ENCODE results near the gene SLC16A10. TPM values are rescaled to one million over a fixed set of nuclear protein-coding genes. Genes with fewer than 3 reads are reported as not detected.

The SLC16A10 gene
- total RNA-seq, 4 donors from 2014 or later = 1.1 to 70.5 (median 19.6) TPM

DNA sequence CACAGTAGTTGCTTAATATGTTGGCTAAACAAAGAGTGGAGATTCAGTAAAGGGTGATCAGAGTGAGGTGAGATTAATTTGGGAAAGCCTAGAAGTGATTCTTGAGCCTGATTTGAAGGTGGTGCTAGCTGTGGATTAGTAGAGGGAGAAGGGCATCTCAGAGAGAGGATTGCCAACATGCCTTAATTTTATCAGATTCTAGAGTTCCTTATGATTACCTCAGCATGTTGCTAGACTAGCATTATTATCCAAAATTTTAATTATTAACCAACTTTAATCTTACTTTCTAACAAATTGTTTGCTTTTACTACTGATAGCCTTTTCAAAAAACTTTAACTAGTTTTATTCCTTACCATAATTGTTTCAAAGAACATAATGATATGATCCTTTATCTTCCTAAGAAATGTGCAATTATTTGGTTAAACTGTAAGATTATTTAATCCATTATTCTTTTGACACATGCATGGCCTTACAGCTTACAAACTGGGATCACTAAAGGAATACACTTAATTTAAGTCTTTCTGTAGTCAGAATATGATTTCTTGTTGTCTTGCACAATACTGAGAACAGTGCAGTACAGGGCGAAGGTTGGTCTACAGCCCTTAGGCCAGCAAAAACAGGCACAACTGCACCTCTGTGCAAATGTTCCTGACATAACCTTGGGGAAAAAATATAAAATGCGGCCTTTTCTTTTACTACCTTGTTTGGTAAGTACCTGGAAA, 88.9 kb downstream of the SLC16A10 start:
- TF ChIP-seq, protein P1, sequence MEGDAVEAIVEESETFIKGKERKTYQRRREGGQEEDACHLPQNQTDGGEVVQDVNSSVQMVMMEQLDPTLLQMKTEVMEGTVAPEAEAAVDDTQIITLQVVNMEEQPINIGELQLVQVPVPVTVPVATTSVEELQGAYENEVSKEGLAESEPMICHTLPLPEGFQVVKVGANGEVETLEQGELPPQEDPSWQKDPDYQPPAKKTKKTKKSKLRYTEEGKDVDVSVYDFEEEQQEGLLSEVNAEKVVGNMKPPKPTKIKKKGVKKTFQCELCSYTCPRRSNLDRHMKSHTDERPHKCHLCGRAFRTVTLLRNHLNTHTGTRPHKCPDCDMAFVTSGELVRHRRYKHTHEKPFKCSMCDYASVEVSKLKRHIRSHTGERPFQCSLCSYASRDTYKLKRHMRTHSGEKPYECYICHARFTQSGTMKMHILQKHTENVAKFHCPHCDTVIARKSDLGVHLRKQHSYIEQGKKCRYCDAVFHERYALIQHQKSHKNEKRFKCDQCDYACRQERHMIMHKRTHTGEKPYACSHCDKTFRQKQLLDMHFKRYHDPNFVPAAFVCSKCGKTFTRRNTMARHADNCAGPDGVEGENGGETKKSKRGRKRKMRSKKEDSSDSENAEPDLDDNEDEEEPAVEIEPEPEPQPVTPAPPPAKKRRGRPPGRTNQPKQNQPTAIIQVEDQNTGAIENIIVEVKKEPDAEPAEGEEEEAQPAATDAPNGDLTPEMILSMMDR (IDR thresholded peaks at IDR 0.05) = no peak
- no peak for DNase-seq (ENCODE audit: low spot score)

DNA sequence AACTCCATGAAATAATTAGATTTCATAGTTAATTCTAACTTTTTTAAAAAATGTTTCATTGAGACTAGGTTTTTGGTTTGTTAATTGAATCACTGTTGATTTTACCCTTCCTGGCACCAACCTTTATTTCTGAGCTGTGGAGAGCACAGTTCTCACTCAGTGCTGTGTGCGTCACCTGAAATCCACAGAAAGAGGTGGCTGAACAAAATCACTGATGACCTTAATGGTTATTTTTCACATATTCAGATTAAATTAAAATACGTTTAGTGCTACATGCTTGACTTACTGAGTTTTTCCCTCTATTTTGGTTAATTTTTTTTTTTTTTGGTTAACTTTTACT, 89.4 kb downstream of the SLC16A10 start:
- ATAC-seq (ENCODE audit: low FRiP score) = no peak
- no peak for DNase-seq (ENCODE audit: low spot score)
- TF ChIP-seq, protein P1 (IDR thresholded peaks at IDR 0.05) = no peak

More for the DNA sequence above, 88.9 kb downstream of the SLC16A10 start:
- ATAC-seq (ENCODE audit: low FRiP score) = no peak

DNA sequence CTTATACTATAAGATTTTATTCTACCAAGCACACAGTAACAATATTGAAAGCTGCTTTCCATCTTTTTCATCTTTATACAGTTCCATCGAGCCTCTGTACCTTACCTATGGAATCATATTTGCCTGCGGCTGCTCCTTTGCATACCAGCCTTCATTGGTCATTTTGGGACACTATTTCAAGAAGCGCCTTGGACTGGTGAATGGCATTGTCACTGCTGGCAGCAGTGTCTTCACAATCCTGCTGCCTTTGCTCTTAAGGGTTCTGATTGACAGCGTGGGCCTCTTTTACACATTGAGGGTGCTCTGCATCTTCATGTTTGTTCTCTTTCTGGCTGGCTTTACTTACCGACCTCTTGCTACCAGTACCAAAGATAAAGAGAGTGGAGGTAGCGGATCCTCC, 89.8 kb downstream of the SLC16A10 start:
- TF ChIP-seq, protein P1 (IDR thresholded peaks at IDR 0.05) = no peak
- DNase-seq (ENCODE audit: low spot score) (no peak), ATAC-seq (ENCODE audit: low FRiP score) (no peak)

DNA sequence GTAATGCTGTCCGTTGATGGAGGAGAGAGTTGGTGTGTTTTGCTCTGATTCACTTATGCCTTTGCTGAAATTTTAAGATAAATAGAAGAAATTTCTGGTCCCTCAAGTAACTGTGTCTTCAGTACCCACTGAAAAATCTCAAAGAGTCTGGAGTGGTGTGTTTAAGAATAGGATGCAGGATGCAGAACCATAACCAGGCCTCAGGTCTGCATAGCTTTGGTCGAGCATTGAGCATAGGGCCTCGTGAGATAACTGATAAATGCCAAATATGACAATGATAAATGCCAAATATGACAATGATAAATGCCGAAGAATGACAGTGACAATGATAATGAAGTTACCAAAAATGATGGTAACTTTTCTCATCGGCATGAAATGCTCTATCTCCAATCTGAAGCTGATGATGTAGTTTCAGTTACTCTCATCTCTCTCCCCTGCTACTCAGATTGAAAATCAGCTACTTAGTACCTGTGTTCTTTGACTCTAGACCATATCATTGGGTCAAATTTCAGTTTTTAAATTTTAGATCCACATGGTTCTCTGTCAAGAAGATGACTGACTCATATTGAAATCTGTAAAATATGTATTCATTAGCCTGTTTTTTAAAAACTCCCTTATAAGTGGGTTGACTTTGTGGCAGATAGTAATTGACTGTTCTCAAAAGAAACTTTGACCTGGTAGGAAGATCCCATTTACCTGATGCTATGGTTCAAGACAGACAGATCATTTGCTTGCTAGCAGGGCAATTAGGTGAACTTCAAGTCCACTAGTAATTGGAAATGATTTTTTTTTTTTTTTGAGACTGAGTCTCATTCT, 96.6 kb downstream of the SLC16A10 start:
- ATAC-seq (ENCODE audit: low FRiP score) (no peak), DNase-seq (ENCODE audit: low spot score) (no peak)
- TF ChIP-seq, protein P1 (IDR thresholded peaks at IDR 0.05) = no peak

DNA sequence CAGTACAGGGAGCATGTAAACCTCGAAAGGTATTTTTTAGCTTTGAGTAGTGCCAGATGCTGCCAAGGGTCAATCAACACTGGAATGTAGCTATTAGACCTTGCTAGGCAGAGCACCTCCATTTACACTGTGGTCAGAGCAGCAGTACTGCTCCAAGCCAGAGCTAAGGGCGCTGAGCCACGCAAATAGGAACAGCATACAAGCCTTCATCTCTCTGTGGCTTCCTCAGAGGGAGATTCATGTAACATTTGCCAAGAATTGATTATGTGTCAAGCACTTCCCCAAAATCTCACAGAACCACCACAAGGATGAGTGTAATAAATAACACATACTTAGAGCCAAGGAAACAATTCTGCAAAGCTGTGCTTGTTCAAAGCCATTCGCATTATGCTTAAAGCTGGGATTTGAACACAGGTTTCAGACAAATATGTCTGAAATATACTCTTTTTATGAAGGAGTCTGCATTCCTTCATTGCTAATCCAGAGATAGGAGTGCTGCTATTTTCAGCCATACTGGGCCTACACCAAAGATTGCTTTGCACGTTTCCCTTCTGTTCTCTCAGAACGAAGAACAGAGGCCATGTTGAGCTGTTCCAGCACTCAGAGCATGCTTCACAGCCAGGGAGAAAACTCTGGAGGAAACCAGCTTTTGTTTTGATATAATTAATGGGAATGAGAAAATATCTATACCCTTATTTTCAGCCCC, 97.7 kb downstream of the SLC16A10 start:
- DNase-seq (ENCODE audit: low spot score) (no peak), ATAC-seq (ENCODE audit: low FRiP score) (no peak)
- TF ChIP-seq, protein P1 (IDR thresholded peaks at IDR 0.05) = no peak

DNA sequence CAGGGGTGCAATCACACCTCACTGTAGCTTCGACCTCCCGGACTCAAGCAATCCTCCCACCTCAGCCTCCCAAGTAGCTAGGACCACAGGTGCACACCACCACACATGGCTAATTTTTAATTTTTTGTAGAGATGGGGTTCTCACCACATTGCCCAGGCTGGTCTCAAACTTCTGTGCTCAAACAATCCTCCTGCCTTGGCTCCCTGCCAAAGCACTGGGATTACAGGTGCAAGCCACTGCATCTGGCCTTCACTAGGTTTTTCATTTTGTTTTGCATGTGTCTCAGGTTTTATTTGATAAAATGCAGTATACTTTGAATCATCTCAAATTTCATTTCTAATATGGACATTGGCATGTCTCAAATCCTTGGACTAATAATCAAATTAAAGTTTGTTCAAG, 98.7 kb downstream of the SLC16A10 start:
- no peak for ATAC-seq (ENCODE audit: low FRiP score)

More for the DNA sequence above, 98.7 kb downstream of the SLC16A10 start:
- TF ChIP-seq, protein P1 (IDR thresholded peaks at IDR 0.05) = no peak
- DNase-seq (ENCODE audit: low spot score) = no peak
